SK-N-SH (cell line): ENCODE measurements around the gene TMEM184C. TPM values are rescaled to one million over a fixed set of nuclear protein-coding genes. Genes with fewer than 3 reads are reported as not detected.

Experiments
- CTCF ChIA-PET: fragments of 300-600, 350-600 bp; formaldehyde crosslinking; extraction: SDS; loops from one replicate; lab custom pipeline; 2021; lab: Yijun Ruan, JAX
- POLR2A ChIA-PET: fragments of 350-600 bp; sonication (Branson Sonifier 250); formaldehyde crosslinking; extraction: SDS; loops from one replicate; lab custom pipeline; 2020; ENCODE audit warnings: antibody characterized with exemption, inconsistent platforms; lab: Yijun Ruan, JAX
- DNase-seq: peaks from one replicate; pipeline ENCODE4 v3.0.0; 2012
- H2AFZ ChIP-seq: fragments of 200-600 bp; sonication (generic); 2 replicates; pipeline ENCODE4 v1.8.1; 2016; ENCODE audit warnings: antibody characterized with exemption, mild to moderate bottlenecking, low read depth
- H3F3A ChIP-seq: fragments of 200-600 bp; sonication (generic); replicated peaks from 2 replicates; pipeline ENCODE3; 2016; ENCODE audit warnings: antibody characterized with exemption, mild to moderate bottlenecking; ENCODE audit not compliant: insufficient read depth
- H3K27ac ChIP-seq, 2 experiments: fragments of 200-500 bp in 1 of 2; fragments of 200-600 bp in 1 of 2; sonication (Bioruptor generic) in 1 of 2; sonication (generic), shearing (Covaris generic) in 1 of 2; 2 replicates each; pipeline versions ENCODE4 v1.5.1 to v1.6.1; 2014 to 2016; ENCODE audit warnings: low read depth in 2 of 2, inconsistent platforms in 1 of 2, low read length in 1 of 2, mild to moderate bottlenecking in 1 of 2, mixed read lengths in 1 of 2
- H3K27me3 ChIP-seq: fragments of 200-600 bp; sonication (generic), shearing (Covaris generic); 2 replicates; pipeline ENCODE4 v1.6.1; 2016; ENCODE audit warnings: mixed run types; ENCODE audit not compliant: insufficient read depth
- H3K36me3 ChIP-seq, 2 experiments: fragments of 200-500 bp in 1 of 2; fragments of 200-600 bp in 1 of 2; sonication (Bioruptor generic) in 1 of 2; sonication (generic) in 1 of 2; replicated peaks in 1 of 2; 2 replicates each; pipeline versions ENCODE3 to v1.5.1; 2014 to 2016; ENCODE audit warnings: low read length in 1 of 2, mild to moderate bottlenecking in 1 of 2; ENCODE audit not compliant: insufficient read depth in 2 of 2, control insufficient read depth in 1 of 2
- H3K4me1 ChIP-seq, 2 experiments: fragments of 200-500 bp in 1 of 2; fragments of 200-600 bp in 1 of 2; sonication (Bioruptor generic) in 1 of 2; sonication (generic), shearing (Covaris generic) in 1 of 2; 2 replicates each; pipeline versions ENCODE4 v1.5.1 to v1.6.1; 2014 to 2016; ENCODE audit warnings: low read depth in 1 of 2, low read length in 1 of 2, mixed run types in 1 of 2; ENCODE audit not compliant: insufficient read depth in 2 of 2, control insufficient read depth in 1 of 2
- H3K4me2 ChIP-seq: fragments of 200-600 bp; sonication (generic), shearing (Covaris generic); 2 replicates; pipeline ENCODE4 v1.6.1; 2017; ENCODE audit warnings: mixed run types
- H3K4me3 ChIP-seq, 2 experiments: fragments of 200-500 bp in 1 of 2; fragments of 200-600 bp in 1 of 2; sonication (Bioruptor generic) in 1 of 2; sonication (generic), shearing (Covaris generic) in 1 of 2; 2 replicates each; pipeline versions ENCODE4 v1.5.1 to v1.8.1; 2014 to 2016; ENCODE audit warnings: low read depth in 2 of 2, inconsistent platforms in 1 of 2, low read length in 1 of 2, mild to moderate bottlenecking in 1 of 2, mixed read lengths in 1 of 2, moderate library complexity in 1 of 2
- H3K79me2 ChIP-seq: fragments of 200-600 bp; sonication (generic); 2 replicates; pipeline ENCODE4 v1.8.1; 2017; ENCODE audit warnings: mild to moderate bottlenecking; ENCODE audit not compliant: insufficient read depth
- H3K9ac ChIP-seq: fragments of 200-600 bp; sonication (generic); 2 replicates; pipeline ENCODE4 v1.6.1; 2017; ENCODE audit warnings: mixed run types
- H3K9me2 ChIP-seq: fragments of 200-600 bp; sonication (generic); 2 replicates; pipeline ENCODE4 v1.6.1; 2017; ENCODE audit warnings: mixed run types
- H3K9me3 ChIP-seq: fragments of 200-600 bp; sonication (generic); 2 replicates; pipeline ENCODE4 v1.6.1; 2017; ENCODE audit warnings: mixed run types, mild to moderate bottlenecking, moderate library complexity
- H4K20me1 ChIP-seq: fragments of 200-600 bp; sonication (generic); 2 replicates; pipeline ENCODE4 v1.6.1; 2017; ENCODE audit warnings: mild to moderate bottlenecking, mixed run types; ENCODE audit not compliant: insufficient read depth
- CHD2 ChIP-seq: fragments of 150-350 bp; IDR thresholded peaks from 2 replicates; pipeline ENCODE4 v1.6.1; 2018; ENCODE audit warnings: low read length; ENCODE audit not compliant: partially characterized antibody
- CTCF ChIP-seq: fragments of 200-600 bp; sonication (generic); IDR thresholded peaks from 2 replicates; pipeline ENCODE4 v1.6.1; 2017; ENCODE audit warnings: antibody characterized with exemption, mild to moderate bottlenecking, moderate library complexity
- FOXJ3 ChIP-seq: sonication (generic); formaldehyde crosslinking; IDR thresholded peaks from 2 replicates; pipeline ENCODE4 v1.5.1; 2020; ENCODE audit warnings: mild to moderate bottlenecking, missing genetic modification reagents
- FOXM1 ChIP-seq: IDR thresholded peaks from 2 replicates; pipeline ENCODE4 v1.4.0; 2012; ENCODE audit warnings: low read depth, mild to moderate bottlenecking
- GABPA ChIP-seq: IDR thresholded peaks from 2 replicates; pipeline ENCODE4 v1.4.0; 2012; ENCODE audit warnings: low read depth, mild to moderate bottlenecking
- MAX ChIP-seq: IDR thresholded peaks from 2 replicates; pipeline ENCODE4 v1.4.0; 2012; ENCODE audit warnings: low read depth
- PBX3 ChIP-seq: IDR thresholded peaks from 2 replicates; pipeline ENCODE4; 2012
- RXRA ChIP-seq: IDR thresholded peaks from 2 replicates; pipeline ENCODE4 v1.4.0; 2012; ENCODE audit warnings: low read depth, mild to moderate bottlenecking, borderline replicate concordance
- SMC3 ChIP-seq: IDR thresholded peaks from 2 replicates; pipeline ENCODE4 v1.6.1; 2012; ENCODE audit warnings: low read depth, low read length, improper control_type of control experiment
- TAF1 ChIP-seq: IDR thresholded peaks from 2 replicates; pipeline ENCODE4 v1.6.1; 2012; ENCODE audit warnings: low read depth, mild to moderate bottlenecking, low read length, moderate library complexity, borderline replicate concordance
- TEAD4 ChIP-seq: IDR thresholded peaks from 2 replicates; pipeline ENCODE4 v1.4.0; 2012; ENCODE audit warnings: mild to moderate bottlenecking, borderline replicate concordance; ENCODE audit not compliant: insufficient read depth
- USF2 ChIP-seq: fragments of 150-350 bp; IDR thresholded peaks from 2 replicates; pipeline ENCODE4 v1.6.1; 2017; ENCODE audit warnings: antibody characterized with exemption, low read length, low read depth, borderline replicate concordance
- WGBS: methylation state at CpG from one replicate; pipeline ENCODE4 v1.1.6; 2017; ENCODE audit warnings: low lambda C conversion rate; 5-methylcytosine and 5-hydroxymethylcytosine counted together
- polyA plus RNA-seq, 3 experiments: library from polyadenylated mRNA; depleted of rRNA; stranded (reverse); fragments of >200 nt; gene quantifications; 2 replicates each; pipeline ENCODE4 v1.2.3, GENCODE V29; 2012
- TF ChIP-seq, protein P1 (sequence below): fragments of 150-350 bp; IDR thresholded peaks from 2 replicates; pipeline ENCODE4 v1.6.1; 2016; ENCODE audit warnings: mild to moderate bottlenecking, low read depth, low read length

The TMEM184C gene
- polyA plus RNA-seq, 1 of the 3 experiments (the other 2 are of a cell fraction), result 17.5 TPM

- no peak for TF ChIP-seq USF2
- peak; percentile 63; the same call in 1 of the 2 replicates for TF ChIP-seq MAX
- TF ChIP-seq RXRA, result no peak
- no peak for TF ChIP-seq FOXJ3 (CRISPR knock-in tag)
- TF ChIP-seq FOXM1, result no peak
- peak; percentile 25 for TF ChIP-seq CTCF
- TF ChIP-seq PBX3, result no peak; the same call in 1 of the 2 replicates
- TF ChIP-seq TAF1, result peak; percentile 81
- TF ChIP-seq, all 33 proteins: peak for 13
These were observed at the start of gene TMEM184C (continued) for GRCh38 chr4:147617173-147617840.

- Histone ChIP-seq H3K36me3 (no peaks in the 10 kb centered on the region), H3K27ac (no peak overlapping the region), H3F3A (no peaks in the 10 kb centered on the region), H2AFZ (no peak overlapping the region), H3K9me3 (0 out of 2 replicates have a peak, but pooled peaks cover 2% of the 10 kb centered on the region), H3K79me2 (no peaks in the 10 kb centered on the region), H4K20me1 (no peaks in the 10 kb centered on the region), H3K9me2 (no peaks in the 10 kb centered on the region), H3K9ac (no peak overlapping the region), H3K27me3 (no peaks in the 10 kb centered on the region), H3K4me1 (peaks cover 0 to 5% of the 10 kb centered on the region in 2 experiments; a peak in 1 of 4 replicates), H3K4me2 (no peak overlapping the region), H3K4me3 (no peak overlapping the region)
- WGBS, result 68% methylated on average over 4 of the region's 4 CpGs
- ChIA-PET POLR2A (no interaction called here), CTCF (interaction anchor here (1.5 kb wide), 1 partner anchor 19 kb away, joined by 3 read pairs; no protein-coding TSS in a partner anchor)
- DNase-seq, result no peak
- TF ChIP-seq GABPA, result no peak
- 0 out of 2 replicates have a peak, but pooled peaks have one; percentile 11 for TF ChIP-seq SMC3
- no peak for TF ChIP-seq PBX3
- TF ChIP-seq, protein P1, sequence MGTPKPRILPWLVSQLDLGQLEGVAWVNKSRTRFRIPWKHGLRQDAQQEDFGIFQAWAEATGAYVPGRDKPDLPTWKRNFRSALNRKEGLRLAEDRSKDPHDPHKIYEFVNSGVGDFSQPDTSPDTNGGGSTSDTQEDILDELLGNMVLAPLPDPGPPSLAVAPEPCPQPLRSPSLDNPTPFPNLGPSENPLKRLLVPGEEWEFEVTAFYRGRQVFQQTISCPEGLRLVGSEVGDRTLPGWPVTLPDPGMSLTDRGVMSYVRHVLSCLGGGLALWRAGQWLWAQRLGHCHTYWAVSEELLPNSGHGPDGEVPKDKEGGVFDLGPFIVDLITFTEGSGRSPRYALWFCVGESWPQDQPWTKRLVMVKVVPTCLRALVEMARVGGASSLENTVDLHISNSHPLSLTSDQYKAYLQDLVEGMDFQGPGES, result no peak
- no peak for TF ChIP-seq CHD2
- TF ChIP-seq TEAD4, result no peak
These were observed 46.6 kb upstream of the TMEM184C start for GRCh38 chr4:147570616-147571015.
